GM12801 (cell line): ENCODE data around the gene STXBP5.

Source experiments
- TF ChIP-seq, protein P1 (sequence below): IDR thresholded peaks from one replicate; pipeline ENCODE4 v1.5.1; 2011; ENCODE audit warnings: control low read depth; ENCODE audit not compliant: insufficient read length; ENCODE audit errors: extremely low read depth

STXBP5 gene

GRCh38 chr6:147213772-147214171 is 9.6 kb downstream of the STXBP5 start:
- TF ChIP-seq, protein P1, sequence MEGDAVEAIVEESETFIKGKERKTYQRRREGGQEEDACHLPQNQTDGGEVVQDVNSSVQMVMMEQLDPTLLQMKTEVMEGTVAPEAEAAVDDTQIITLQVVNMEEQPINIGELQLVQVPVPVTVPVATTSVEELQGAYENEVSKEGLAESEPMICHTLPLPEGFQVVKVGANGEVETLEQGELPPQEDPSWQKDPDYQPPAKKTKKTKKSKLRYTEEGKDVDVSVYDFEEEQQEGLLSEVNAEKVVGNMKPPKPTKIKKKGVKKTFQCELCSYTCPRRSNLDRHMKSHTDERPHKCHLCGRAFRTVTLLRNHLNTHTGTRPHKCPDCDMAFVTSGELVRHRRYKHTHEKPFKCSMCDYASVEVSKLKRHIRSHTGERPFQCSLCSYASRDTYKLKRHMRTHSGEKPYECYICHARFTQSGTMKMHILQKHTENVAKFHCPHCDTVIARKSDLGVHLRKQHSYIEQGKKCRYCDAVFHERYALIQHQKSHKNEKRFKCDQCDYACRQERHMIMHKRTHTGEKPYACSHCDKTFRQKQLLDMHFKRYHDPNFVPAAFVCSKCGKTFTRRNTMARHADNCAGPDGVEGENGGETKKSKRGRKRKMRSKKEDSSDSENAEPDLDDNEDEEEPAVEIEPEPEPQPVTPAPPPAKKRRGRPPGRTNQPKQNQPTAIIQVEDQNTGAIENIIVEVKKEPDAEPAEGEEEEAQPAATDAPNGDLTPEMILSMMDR: no peak

GRCh38 chr6:147214248-147215227 is 10.3 kb downstream of the STXBP5 start:
- TF ChIP-seq, protein P1: no peak

DNA sequence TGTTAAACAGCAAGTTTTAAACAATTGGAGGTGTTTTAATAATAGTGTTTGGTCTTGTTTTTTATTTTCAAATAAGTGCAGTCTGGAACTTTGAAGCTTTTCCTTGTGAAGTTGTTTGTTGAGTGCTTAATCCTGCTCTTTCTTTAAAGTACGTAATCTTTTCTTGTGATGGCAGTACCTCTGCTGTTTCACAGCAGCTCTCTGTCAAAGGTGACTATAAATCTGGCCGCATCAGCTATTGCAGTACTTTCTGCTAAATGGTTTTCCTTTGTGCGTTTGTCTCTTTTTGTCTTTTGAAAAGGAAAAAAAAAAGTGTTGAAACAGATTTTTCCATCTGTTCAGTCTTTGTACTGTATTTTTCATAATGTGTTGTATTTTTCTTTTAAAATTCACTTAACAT is 12.7 kb downstream of the STXBP5 start:
- TF ChIP-seq, protein P1: no peak

GRCh38 chr6:147217840-147218404 is 13.7 kb downstream of the STXBP5 start:
- TF ChIP-seq, protein P1: no peak

DNA sequence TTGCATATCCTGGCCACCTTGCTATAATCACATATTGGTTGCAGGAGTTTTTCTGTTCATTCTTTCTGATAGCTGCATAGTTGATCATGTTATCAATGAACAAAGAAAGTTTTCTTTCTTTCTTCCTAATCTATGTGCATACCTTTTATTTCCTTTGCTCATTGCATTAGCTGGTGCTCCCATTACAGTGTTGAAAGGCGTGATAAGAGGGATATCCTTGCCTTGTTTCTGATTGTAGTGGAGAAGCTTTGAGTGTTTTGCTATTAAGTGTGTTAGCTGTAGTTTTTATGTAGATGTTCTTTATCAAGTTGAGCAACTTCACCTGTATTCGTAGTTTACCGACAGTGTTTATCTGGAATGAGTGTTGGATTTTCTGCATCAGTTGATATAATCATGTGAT is 14.6 kb downstream of the STXBP5 start:
- TF ChIP-seq, protein P1: no peak

- TF ChIP-seq, protein P1: no peak
Measured at GRCh38 chr6:147219463-147219862, 15.2 kb downstream of the STXBP5 start.

GRCh38 chr6:147220345-147220744 is 16.1 kb downstream of the STXBP5 start:
- TF ChIP-seq, protein P1: no peak
